Panc1 (cell line): ENCODE measurements around the gene FKRP. TPM values are rescaled to one million over a fixed set of nuclear protein-coding genes. Genes with fewer than 3 reads are reported as not detected.

Experiments used
- ATAC-seq: fragments of 200-7000 bp; cut with Tn5 transposase; 2 replicates; pipeline ENCODE4 v1.9.1; 2020; ENCODE audit warnings: mild to moderate bottlenecking, moderate library complexity
- BruUV-seq: library from RNA; stranded (reverse); fragments of 400-500 nt; replicated peaks from 2 replicates; lab custom pipeline; 2021; lab: Mats Ljungman, UMichigan
- CTCF ChIA-PET: fragments of 300-600 bp; sonication (Branson Sonifier 250); formaldehyde crosslinking; loops from one replicate; lab custom pipeline; 2022; ENCODE audit warnings: antibody characterized with exemption; lab: Charles Lee
- POLR2A ChIA-PET: fragments of 300-600 bp; sonication (Branson Sonifier 250); formaldehyde crosslinking; loops from one replicate; lab custom pipeline; 2022; ENCODE audit warnings: antibody characterized with exemption; lab: Charles Lee
- DNase-seq: peaks from one replicate; pipeline ENCODE4 v3.0.0-alpha.2; 2010; ENCODE audit warnings: low read depth, low spot score
- H3K27ac ChIP-seq: 2 replicates; pipeline ENCODE4 v1.5.1; 2011; ENCODE audit warnings: mild to moderate bottlenecking, low read length, inconsistent platforms
- H3K27me3 ChIP-seq: fragments of 200-500 bp; sonication (Bioruptor generic); 2 replicates; pipeline ENCODE4 v1.6.0; 2014; ENCODE audit warnings: low read length, inconsistent platforms; ENCODE audit not compliant: control insufficient read depth, insufficient read depth
- H3K36me3 ChIP-seq: fragments of 200-500 bp; sonication (Bioruptor generic); 2 replicates; pipeline ENCODE4 v1.5.1; 2014; ENCODE audit warnings: inconsistent platforms, mild to moderate bottlenecking, low read length, moderate library complexity; ENCODE audit not compliant: control insufficient read depth, insufficient read depth
- H3K4me1 ChIP-seq: 2 replicates; pipeline ENCODE4 v1.5.1; 2011; ENCODE audit warnings: inconsistent platforms, mild to moderate bottlenecking, low read length, moderate library complexity; ENCODE audit not compliant: control insufficient read depth, insufficient read depth
- H3K4me3 ChIP-seq, 2 experiments: 2 replicates each; pipeline ENCODE4 v1.5.1; 2011 to 2012; ENCODE audit warnings: low read depth in 2 of 2, low read length in 2 of 2, mild to moderate bottlenecking in 2 of 2, inconsistent platforms in 1 of 2, moderate library complexity in 1 of 2
- H3K9me3 ChIP-seq: fragments of 200-500 bp; sonication (Bioruptor generic); 2 replicates; pipeline ENCODE4 v1.5.1; 2014; ENCODE audit warnings: low read depth, mild to moderate bottlenecking, inconsistent platforms, low read length, moderate library complexity; ENCODE audit not compliant: control insufficient read depth, insufficient read depth
- CTCF ChIP-seq: fragments of 450-650 bp; IDR thresholded peaks from 2 replicates; pipeline ENCODE4 v1.5.1; 2017; ENCODE audit warnings: mild to moderate bottlenecking
- POLR2AphosphoS5 ChIP-seq: IDR thresholded peaks from 2 replicates; pipeline ENCODE4 v1.6.1; 2012; ENCODE audit warnings: mild to moderate bottlenecking, low read depth, low read length, moderate library complexity
- REST ChIP-seq, 2 experiments: IDR thresholded peaks; 2 replicates each; pipeline ENCODE4 v1.6.1; 2011 to 2012; ENCODE audit warnings: low read depth in 2 of 2, control low read depth in 1 of 2, low read length in 1 of 2, mild to moderate bottlenecking in 1 of 2, moderate library complexity in 1 of 2; ENCODE audit not compliant: insufficient read depth in 1 of 2
- SIN3A ChIP-seq: IDR thresholded peaks from 2 replicates; pipeline ENCODE4 v1.6.1; 2012; ENCODE audit warnings: low read depth, mild to moderate bottlenecking, low read length, moderate library complexity, borderline replicate concordance; ENCODE audit not compliant: insufficient read depth
- TCF7L2 ChIP-seq: IDR thresholded peaks from 2 replicates; pipeline ENCODE4 v1.6.1; 2011; ENCODE audit warnings: mild to moderate bottlenecking, low read depth, low read length, inconsistent platforms
- in situ Hi-C: cut with HindIII; loops from 2 replicates; pipeline ENCODE4 v1.10.0; 2016; ENCODE audit warnings: low sequenced_read_pairs, low pct_unique_long_range_greater_than_20kb
- intact Hi-C: fragments of 100-400 bp; cut with micrococcal nuclease; formaldehyde crosslinking; loops from one replicate; pipeline ENCODE4 v1.10.0; 2022; ENCODE audit not compliant: unreplicated experiment
- microRNA-seq: library from miRNA; unstranded; fragments of <30 nt; microRNA quantifications from one replicate; pipeline ENCODE4 v1.1.0, GENCODE V29; 2020; ENCODE audit not compliant: unreplicated experiment
- total RNA-seq: library from RNA; stranded (reverse); gene quantifications from one replicate; pipeline ENCODE4 v1.2.1, GENCODE V29; 2021; ENCODE audit not compliant: unreplicated experiment

The FKRP gene
- total RNA-seq, 1 experiment from 2014 or later, result 21.6 TPM

GRCh38 chr19:46806656-46807055 is 60.8 kb downstream of the FKRP start:
- Histone ChIP-seq H3K4me1 (no peaks in the 10 kb centered on the region), H3K27ac (no peak overlapping the region), H3K9me3 (no peaks in the 10 kb centered on the region), H3K27me3 (no peaks in the 10 kb centered on the region), H3K36me3 (no peaks in the 10 kb centered on the region), H3K4me3 (no peak overlapping the region)
- CTCF ChIA-PET, result no interaction called here
- no TSS peak for BruUV-seq
- POLR2A ChIA-PET, result no interaction called here
- intact Hi-C loops (no loop called here), in situ Hi-C loops (no loop called here)
- DNase-seq, result no peak
- TF ChIP-seq SIN3A, result no peak
- TF ChIP-seq REST (IDR thresholded peaks at IDR 0.05; ENCODE audit: insufficient read depth in 1 of 2, low read depth in 2 of 2, low read length in 1 of 2), result no peak
- no peak for TF ChIP-seq POLR2AphosphoS5
- TF ChIP-seq TCF7L2, result no peak
- TF ChIP-seq CTCF, result no peak
- ATAC-seq, result no peak

Small RNA genes lying within 50 kb of the gene (microRNA-seq; reads per million reads assigned to microRNA genes)
- gene MIR320E, result not detected

Other genes starting within 250 kb of the FKRP start
- 212 TPM for gene CALM3, start 144.7 kb upstream of the FKRP start, total RNA-seq
- 0.08 TPM for gene PTGIR, start 121.0 kb upstream of the FKRP start, total RNA-seq
- gene GNG8, start 109.9 kb upstream of the FKRP start, total RNA-seq, result not detected
- 1.0 TPM for gene DACT3, start 84.9 kb upstream of the FKRP start, total RNA-seq
- 41.2 TPM for gene PRKD2, start 28.9 kb upstream of the FKRP start, total RNA-seq
- 89.5 TPM for gene STRN4, start 393 bp downstream of the FKRP start, total RNA-seq
- gene SLC1A5, start 42.5 kb downstream of the FKRP start, total RNA-seq, result 104 TPM
- 146 TPM for gene AP2S1, start 104.8 kb downstream of the FKRP start, total RNA-seq
- 64.1 TPM for gene ARHGAP35, start 114.9 kb downstream of the FKRP start, total RNA-seq